VCaP (cell line): ENCODE measurements around the gene FOXN3.

ENCODE experiments used
- H3K27ac ChIP-seq: fragments of 450-650 bp; 2 replicates; pipeline ENCODE4 v1.5.1; 2017
- TF ChIP-seq, protein P1 (sequence below): fragments of 450-650 bp; conservative IDR thresholded peaks from 2 replicates; pipeline ENCODE4 v1.5.1; 2017; ENCODE audit warnings: mild to moderate bottlenecking, moderate library complexity

The FOXN3 gene, protein sequence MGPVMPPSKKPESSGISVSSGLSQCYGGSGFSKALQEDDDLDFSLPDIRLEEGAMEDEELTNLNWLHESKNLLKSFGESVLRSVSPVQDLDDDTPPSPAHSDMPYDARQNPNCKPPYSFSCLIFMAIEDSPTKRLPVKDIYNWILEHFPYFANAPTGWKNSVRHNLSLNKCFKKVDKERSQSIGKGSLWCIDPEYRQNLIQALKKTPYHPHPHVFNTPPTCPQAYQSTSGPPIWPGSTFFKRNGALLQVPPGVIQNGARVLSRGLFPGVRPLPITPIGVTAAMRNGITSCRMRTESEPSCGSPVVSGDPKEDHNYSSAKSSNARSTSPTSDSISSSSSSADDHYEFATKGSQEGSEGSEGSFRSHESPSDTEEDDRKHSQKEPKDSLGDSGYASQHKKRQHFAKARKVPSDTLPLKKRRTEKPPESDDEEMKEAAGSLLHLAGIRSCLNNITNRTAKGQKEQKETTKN

DNA sequence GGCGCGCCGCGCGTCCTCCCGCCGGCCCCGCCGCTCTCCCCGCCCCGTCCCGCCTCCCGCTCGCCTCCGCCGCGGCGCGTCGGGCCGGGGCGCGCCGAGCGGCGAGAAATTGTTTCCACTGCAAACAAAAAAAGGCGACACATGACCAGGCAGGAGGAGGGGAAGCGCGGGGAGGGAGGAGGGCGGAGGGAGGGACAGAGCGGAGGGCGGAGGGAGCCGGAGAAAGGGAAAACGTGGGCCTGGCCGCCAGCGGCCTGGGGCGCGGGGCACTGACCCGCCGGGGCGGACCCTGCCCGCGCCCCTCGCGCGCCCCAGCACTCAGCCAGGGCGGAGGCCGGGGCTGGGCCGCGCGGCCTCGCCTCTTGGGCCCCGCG is at the start of gene FOXN3:
FOXN3 (minus strand) TSS at position 143 of the 374 bp plus-strand sequence. CDS start 4,757 bp downstream, outside the sequence.
- peak within 1 kb of the TSS; percentile 98 for H3K27ac ChIP-seq

DNA sequence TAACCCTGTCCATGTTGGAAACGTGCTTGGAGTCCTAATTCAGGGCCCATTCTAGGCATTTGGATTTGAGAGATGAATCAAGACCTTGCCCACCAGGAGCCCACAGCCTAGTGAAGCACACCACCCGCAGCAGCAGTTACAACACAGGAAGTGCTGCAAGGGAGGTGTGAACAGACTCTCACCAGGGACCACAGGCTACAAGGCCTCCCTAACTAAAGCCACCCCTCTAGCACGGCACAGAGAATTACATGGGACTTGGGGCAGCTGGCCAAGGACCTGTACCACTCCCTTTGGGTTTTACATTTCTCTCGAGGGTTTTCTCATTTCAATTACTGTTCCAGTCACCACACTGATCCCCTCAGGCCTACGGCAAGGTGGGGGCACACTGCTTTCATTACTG is 49.5 kb upstream of the FOXN3 start:
- TF ChIP-seq, protein P1, sequence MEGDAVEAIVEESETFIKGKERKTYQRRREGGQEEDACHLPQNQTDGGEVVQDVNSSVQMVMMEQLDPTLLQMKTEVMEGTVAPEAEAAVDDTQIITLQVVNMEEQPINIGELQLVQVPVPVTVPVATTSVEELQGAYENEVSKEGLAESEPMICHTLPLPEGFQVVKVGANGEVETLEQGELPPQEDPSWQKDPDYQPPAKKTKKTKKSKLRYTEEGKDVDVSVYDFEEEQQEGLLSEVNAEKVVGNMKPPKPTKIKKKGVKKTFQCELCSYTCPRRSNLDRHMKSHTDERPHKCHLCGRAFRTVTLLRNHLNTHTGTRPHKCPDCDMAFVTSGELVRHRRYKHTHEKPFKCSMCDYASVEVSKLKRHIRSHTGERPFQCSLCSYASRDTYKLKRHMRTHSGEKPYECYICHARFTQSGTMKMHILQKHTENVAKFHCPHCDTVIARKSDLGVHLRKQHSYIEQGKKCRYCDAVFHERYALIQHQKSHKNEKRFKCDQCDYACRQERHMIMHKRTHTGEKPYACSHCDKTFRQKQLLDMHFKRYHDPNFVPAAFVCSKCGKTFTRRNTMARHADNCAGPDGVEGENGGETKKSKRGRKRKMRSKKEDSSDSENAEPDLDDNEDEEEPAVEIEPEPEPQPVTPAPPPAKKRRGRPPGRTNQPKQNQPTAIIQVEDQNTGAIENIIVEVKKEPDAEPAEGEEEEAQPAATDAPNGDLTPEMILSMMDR, result no peak
- no peak overlapping the region for H3K27ac ChIP-seq

More for the DNA sequence above, at the start of gene FOXN3:
- TF ChIP-seq, protein P1, result no peak

DNA sequence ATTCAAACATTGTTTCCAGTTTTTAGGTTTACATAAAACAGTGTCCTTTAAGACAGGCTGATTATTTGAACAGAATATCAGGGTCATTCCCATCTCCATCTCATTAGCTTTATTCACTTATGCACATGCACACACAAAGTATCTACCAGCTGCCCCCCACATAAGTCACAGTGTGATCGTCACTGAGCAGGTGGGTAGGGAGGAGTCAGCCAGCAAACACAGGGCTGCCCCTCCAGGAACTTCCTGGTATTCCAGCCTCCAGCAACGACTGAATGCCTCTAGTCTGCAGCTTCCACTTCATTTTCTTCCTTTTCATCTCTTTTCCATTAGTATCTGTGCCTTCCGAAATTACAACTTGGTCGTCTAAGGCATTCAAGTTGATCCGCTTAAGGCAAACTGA is 48.8 kb upstream of the FOXN3 start:
- TF ChIP-seq, protein P1, result no peak
- no peak overlapping the region for H3K27ac ChIP-seq

DNA sequence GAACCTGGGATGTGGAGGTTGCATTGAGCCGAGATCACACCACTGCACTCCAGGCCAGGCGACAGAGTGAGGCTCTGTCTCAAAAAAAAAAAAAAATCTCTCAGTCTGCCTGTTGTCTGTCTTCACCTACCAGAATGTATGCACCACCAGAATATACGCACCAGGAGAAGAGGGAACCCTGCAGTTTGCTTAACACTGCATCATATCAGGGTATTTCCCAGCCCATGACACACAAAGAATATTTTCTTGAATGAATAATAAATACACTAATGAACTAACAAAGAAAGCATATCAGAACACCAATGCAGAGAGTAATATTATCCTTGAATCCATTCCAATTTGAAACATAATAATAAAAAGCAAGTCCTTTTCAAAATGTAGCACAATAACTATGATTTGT is 44.2 kb upstream of the FOXN3 start:
- TF ChIP-seq, protein P1, result no peak
- no peak overlapping the region for H3K27ac ChIP-seq

DNA sequence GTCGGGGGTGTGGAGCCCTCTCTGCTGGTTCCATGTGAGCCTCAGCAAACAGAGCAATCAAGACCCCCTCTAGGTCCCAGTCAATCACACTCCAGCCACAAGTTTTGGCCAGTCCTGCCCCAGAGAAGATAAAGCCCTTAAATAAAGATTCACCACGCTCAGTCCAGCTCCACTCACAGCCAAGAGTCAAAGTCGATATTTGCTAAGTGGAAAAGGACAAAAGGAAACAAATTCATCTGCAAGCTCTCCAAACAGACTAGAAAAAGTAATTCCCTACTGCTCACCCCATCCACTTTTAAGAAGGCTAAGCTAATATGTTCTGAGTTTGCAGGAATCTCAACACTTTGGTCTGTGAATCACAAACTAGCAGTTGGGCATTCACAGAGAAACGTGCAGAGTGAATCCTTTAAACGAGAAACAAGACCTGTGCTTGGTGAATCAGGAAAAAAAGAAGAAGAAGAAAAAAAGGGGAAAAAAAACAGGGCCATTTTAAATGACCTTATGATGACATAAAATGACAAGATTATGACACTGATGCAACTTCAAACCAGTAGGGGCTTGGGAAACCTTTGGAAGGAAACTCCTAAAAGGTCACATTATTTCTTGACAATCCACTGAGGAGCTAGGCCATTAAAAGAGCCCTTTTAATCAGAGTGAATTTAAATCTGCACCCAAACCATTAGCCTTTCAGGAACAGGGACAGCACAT is 41.8 kb upstream of the FOXN3 start:
- no peak overlapping the region for H3K27ac ChIP-seq
- TF ChIP-seq, protein P1, result no peak

DNA sequence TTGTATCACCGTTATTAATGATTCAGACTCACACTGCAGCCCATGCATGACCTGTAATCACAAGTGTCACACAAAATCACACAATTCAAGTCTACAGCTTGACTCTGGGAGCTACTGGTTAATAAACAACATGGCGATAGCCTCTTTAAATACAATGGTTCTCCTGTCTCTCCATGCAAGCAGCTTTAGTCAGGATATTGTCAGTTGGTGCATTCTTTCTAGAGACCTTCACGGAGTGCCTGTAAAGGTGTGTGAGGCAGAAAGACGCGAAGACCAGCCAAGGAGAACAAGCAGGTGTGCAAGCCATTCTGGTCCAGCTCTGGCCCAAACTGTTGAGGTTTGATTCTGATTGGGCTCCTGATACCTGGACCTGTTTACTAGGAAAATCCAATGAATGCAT is 40.0 kb upstream of the FOXN3 start:
- TF ChIP-seq, protein P1, result no peak
- H3K27ac ChIP-seq, result no peak overlapping the region

DNA sequence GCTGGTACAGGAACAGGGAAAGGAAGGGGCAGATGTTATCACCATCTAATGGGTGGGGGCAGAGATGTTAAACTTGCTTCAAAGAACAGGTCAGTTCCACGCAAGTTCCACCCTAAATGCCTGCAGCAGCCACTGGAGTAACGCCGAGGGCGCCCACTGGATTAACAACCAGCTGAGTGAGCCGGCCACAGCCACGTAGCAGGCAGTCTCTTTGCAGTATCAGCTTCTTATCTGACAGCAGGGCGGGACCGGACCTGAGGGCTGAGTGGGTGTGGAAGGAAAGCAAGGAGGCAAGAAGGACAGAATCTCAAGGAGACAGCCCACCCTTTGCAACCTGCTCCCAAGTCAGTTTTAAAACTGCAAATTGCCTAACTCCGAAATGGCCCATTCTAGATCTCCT is 38.4 kb upstream of the FOXN3 start:
- TF ChIP-seq, protein P1, result no peak
- H3K27ac ChIP-seq, result no peak overlapping the region
